PC-9 (cell line): ENCODE results near the gene MYRIP.

Experiments used
- CTCF ChIP-seq: fragments of 200-600 bp; sonication (generic); conservative IDR thresholded peaks from 2 replicates; pipeline ENCODE4 v1.6.1; 2017; ENCODE audit warnings: mixed run types, antibody characterized with exemption, mild to moderate bottlenecking, moderate library complexity
- EZH2 ChIP-seq: fragments of 200-600 bp; sonication (generic); IDR thresholded peaks from 2 replicates; pipeline ENCODE4 v1.8.0; 2017; ENCODE audit warnings: antibody characterized with exemption, low read depth

- TF ChIP-seq CTCF (no peak), EZH2 (no peak)
These were observed 215.1 kb downstream of the MYRIP start for GRCh38 chr3:40024526-40024925.
